HG02981 (cell line): ENCODE results near the gene UNC13B.
"Not testable (repeated sequence)": the region's sequence is repeated elsewhere in the genome, so short reads cannot be mapped to it uniquely, and the experiment has no call there.

ENCODE experiments used
- ATAC-seq: cut with Tn5 transposase; IDR thresholded peaks from one replicate; pipeline ENCODE4 v1.9.1; 2021; ENCODE audit warnings: mild to moderate bottlenecking, moderate library complexity; ENCODE audit not compliant: unreplicated experiment

UNC13B gene

DNA sequence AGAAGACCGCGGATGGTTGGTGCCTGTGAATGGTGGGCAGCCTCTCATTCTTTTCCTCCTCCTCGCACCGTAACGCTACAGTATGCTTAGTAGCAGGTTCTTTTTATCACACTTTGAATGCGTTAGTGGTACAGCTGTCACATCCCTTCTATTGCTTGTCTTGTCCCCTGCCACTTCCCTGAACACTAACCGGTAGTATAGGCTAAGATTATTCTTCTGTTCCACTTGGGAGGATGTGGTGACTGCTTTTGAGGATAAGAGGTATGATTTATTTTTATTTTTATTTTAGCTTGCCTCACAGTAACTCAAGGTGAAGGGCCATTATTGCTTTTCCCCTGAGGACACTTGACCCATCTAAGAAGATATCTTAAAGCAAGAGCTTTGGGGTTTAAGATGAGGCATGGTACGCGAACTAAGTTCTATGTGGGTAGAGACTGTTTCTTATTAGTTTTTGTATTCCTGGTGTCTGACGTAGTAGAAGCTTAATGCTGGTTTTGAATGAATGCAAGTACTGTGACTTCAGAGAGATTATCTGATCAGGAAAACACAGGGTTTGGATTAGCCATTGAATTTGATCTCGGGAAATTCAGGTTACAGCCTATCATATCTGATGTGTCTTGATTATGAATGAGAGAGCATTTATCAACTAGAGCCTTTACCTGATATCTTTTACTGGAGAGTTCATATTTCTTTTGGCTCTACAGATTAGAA lies 951 bp downstream of the UNC13B start:
- no peak for ATAC-seq

DNA sequence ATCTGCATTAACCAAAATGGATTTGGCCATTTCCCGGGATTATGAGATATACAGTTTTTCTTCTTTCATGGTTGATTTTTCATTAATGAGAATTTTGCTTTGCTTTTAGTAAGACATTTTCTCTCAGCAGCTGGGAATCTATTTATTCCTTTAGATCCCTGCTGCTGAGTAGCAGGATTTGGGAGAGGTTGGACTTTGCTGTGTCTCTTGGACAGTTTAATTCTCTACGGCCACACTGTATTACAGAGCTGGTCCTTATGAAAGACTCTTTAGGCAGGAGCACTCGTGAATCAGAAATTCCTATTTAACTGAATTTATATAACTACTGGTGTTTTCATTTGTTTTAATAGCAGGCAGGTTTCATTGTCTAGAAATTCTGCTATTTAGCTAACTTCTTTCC lies 1.6 kb downstream of the UNC13B start:
- ATAC-seq = no peak

DNA sequence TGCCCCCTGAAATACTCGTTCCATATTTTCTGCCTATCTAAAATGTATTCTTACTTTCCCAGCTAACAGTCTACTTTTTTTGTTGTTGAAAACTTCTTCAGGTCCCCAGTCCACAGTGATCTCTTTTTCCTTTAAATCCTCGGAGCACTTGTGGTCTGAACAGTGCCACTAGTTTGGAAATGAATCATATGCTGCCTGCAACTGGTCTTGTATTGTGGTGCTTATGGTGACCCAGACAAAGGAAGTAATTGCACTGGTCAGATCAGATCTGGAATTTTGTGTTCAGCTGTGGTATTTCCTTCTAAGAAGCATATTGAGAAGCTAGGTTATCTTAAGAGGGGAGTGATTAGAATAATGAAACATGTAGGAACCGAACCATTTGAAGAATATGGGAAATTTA lies 2.9 kb downstream of the UNC13B start:
- ATAC-seq = no peak

DNA sequence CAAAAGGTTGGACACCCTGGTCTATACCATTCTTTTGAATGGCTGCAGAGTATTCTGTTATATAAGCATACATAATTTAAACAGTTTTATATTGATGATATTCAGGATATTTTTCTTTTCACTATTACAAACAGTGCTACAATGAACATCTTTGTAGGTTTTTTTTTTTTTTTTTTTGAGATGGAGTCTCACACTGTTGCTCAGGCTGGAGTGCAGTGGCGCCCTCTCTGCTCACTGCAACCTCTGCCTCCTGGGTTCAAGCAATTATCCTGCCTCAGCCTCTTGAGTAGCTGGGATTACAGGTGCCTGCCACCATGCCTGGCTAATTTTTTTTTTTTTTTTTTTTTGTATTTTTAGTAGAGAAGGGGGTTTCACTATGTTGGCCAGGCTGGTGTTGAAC lies 5.6 kb downstream of the UNC13B start:
- not testable (repeated sequence) for ATAC-seq

DNA sequence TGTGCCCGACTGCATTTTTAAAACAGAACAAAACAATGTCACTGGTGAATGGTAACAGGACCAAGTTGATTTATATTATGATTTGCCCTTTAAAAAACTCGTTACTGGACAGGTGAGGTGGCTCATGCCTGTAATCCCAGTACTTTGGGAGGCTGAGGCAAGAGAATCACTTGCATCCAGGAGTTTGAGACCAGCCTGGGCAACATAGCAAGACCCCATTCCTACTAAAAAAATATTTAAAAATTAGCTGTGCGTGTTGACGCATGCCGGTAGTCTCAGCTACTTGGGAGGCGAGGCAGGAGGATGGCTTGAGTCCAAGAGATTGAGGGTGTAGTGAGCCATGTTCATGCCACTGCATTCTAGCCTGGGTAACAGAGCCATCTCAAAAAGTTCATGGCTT lies 7.2 kb downstream of the UNC13B start:
- no peak for ATAC-seq

DNA sequence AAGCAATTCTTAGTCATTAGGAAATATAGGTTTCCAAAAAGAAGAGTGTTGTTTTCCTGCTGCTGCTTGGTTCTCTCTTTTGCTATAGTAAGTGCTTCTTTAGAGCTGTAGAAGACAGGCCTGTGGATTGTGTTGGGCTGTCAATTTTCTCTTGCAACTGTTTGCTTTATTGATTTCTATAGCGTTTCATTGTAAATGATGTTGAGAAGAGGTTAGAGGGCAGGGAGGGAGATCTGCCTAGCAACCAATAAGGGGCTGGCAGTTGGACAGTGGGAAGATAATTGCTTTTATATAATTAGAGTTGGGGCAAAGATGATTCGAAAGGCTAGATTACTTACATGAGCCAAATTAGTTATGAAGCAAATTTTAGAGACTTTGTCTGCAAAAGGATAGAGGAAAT lies 11.1 kb downstream of the UNC13B start:
- no peak for ATAC-seq

DNA sequence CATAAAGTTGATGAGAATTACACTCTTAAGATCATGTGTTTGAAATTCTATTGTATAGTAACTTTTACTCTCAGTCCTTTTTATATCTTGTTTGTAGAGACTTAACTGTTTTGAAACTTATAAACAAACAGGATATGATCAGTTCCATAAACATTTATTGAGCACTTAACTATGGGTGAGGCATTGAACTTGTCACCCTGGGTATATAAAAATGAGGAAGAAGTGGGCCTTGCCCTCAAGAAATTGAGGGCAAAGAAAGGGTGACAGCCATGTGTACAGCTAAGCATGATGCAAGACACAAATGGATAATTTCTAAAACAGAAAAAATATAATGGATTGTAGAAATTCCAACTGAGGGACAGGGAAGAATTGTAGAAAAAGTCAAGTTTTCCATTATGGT lies 15.7 kb downstream of the UNC13B start:
- ATAC-seq = no peak

DNA sequence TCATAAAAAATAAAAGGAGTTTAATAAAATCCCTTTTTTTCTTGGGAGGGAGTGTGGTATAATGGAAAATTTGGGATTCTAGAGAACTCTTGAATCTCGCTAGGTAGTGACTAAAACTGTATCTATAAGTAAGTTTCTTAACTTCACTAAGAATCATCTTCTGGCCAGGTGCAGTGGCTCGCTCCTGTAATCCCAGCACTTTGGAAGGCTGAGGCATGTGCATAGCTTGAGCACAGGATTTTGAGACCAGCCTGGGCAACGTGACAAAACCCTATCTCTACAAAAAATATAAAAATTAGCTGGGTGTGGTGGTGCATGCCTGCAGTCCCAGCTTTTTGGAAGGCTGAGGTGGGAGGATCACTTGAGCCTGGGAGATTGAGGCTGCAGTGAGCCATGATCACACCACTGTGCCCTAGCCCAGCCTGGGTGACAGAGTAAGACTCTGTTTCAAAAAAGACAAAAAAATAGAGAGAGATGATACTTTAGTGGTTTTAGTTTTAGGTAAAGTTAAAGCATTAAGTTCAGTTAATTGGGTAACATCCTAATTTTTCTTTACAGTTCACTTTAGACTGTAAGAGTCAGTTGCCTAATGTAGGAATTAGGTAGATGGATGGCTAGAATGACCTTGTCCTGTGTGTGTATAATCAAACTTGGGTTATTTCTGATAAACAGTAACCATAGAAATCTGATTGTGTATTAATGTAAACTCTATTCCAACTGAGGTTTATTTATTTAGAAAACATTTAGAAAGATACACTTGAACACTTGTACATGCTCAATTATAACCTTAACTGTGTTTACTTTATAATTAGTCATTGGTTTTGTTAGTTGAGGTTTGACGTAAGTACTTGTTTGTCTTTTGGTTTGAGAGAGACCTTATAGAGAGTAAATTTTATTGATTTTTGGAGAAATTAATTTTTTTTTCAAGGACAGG lies 17.8 kb downstream of the UNC13B start:
- ATAC-seq = no peak

DNA sequence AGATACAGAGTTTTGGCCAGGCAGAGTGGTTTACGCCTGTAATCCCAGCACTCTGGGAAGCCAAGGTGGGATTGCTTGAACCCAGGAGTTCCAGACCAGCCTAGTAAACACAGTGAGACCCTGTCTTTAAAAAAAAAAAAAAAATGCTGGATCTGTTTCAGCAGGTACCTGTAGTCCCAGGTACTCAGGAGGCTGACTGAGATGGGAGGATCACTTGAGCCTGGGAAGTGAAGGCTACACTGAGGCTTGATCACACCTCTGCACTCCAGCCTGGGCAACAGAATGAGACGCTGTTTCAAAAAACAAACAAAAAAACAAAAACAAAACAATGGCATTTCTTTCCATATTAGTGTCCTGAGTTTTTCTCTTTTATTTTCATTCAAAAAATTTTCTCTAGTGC lies 19.0 kb downstream of the UNC13B start:
- ATAC-seq = no peak

DNA sequence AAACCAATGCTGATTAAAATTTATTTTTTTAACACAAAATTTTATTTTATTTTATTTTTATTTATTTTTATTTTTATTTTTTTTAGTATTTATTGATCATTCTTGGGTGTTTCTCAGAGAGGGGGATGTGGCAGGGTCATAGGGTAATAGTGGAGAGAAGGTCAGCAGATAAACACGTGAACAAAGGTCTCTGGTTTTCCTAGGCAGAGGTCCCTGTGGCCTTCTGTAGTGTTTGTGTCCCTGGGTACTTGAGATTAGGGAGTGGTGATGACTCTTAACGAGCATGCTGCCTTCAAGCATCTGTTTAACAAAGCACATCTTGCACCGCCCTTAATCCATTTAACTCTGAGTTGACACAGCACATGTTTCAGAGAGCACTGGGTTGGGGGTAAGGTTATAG lies 20.6 kb downstream of the UNC13B start:
- not testable (repeated sequence) for ATAC-seq

DNA sequence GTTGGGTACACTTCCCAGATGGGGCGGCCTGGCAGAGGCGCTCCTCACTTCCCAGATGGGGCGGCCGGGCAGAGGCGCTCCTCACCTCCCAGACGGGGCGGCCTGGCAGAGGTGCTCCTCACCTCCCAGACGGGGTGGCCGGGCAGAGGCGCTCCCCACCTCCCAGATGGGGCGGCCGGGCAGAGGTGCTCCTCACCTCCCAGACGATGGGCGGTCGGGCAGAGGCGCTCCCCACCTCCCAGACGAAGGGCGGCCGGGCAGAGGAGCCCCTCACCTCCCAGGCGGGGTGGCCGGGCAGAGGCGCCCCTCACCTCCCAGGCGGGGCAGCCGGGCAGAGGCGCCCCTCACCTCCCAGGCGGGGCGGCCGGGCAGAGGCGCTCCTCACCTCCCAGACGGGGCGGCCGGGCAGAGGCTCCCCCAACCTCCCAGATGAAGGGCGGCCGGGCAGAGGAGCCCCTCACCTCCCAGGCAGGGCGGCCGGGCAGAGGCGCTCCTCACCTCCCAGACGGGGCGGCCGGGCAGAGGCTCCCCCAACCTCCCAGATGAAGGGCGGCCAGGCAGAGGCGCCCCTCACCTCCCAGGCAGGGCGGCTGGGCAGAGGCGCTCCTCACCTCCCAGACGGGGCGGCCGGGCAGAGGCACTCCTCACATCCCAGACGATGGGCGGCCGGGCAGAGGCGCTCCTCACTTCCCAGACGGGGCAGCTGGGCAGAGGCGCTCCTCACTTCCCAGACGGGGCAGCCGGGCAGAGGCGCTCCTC lies 21.4 kb downstream of the UNC13B start:
- ATAC-seq = not testable (repeated sequence)

DNA sequence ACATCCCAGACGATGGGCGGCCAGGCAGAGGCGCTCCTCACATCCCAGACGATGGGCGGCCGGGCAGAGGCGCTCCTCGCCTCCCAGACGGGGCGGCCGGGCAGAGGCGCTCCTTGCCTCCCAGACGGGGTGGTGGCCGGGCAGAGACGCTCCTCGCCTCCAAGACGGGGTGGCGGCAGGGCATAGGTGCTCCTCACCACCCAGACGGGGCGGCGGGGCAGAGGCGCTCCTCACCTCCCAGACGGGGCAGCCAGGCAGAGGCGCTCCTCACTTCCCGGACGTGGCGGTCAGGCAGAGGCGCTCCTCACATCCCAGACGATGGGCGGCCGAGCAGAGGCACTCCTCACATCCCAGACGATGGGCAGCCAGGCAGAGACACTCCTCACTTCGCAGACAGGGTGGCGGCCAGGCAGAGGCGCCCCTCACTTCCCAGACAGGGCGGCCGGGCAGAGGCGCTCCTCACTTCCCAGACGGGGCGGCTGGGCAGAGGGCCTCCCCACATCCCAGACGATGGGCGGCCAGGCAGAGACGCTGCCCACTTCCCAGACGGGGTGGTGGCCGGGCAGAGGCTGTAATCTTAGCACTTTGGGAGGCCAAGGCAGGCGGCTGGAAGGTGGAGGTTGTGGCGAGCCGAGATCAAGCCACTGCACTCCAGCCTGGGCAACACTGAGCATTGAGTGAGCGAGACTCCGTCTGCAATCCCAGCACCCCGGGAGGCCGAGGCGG lies 22.1 kb downstream of the UNC13B start:
- ATAC-seq = not testable (repeated sequence)

DNA sequence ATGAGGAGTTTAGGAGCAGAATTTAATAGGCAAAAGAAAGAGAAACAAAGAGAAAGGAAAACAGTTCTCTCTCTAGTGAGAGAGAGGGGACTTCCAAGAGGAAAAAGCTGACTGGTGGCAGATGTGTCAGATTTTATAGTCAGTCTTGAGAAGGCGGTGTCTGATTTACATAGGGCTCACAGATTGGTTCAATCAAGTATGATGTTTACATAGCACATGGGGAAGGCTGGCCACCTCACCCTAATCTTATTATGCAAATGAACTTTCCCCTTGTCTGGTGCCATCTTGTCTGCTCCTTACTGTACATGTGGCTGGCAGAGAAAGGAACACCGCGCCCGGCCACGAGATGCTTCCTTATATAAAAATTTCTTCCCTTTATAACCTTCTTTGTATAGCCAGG lies 24.7 kb downstream of the UNC13B start:
- no peak for ATAC-seq

DNA sequence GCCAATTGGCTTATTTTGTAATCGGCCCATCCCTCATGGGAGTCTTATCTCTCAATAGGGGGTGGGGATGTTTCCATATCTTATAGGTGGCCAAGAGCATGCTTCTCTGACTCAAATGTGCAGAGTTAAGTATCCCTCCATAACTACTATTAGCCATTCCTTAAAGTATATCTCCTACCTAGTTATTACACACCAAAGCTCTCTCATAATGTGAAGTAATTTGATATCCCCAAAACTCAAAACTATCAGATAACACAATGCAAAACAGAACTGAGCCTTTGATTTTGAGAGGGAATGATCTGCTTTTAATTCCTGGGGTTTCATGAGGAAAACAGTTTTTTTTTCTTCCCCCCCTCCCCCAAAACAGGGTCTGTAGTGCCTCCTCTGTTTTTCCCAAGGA lies 28.4 kb downstream of the UNC13B start:
- no peak for ATAC-seq

DNA sequence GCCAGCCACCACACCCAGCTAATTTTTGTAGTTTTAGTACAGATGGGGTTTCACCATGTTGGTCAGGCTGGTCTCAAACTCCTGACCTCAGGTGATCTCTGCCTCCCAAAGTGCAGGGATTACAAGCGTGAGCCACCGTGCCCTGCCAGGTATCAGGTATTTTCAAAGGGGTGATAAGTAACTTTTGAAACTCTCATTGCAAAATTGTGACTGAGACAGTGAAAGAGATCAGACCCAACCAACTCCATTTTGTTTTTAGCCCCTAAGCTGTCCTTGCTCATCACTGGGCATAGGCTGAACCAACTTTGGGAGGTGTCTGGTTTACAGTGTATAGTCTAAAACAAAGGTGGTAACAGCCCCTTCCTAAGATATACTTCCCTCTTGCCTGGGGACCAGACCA lies 29.3 kb downstream of the UNC13B start:
- ATAC-seq = no peak

DNA sequence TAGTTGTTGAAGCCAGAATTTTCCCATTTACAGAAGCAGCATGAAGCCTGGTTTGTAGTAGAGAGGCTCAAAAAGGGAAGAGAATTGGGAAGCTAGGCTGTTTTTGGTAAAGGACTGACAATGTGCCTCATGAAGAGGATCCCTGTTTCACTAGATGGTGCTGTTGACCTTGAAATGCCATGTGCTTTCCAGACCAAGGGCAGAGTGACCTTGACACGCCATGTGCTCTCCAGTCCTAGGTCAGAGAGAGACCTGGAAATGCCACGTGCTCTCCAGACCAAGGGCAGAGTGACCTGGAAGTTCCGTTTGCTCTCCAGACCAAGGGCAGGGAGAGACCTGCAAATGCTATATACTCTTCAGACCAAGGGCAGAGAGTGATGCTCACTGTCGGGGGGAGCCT lies 32.0 kb downstream of the UNC13B start:
- ATAC-seq = no peak

DNA sequence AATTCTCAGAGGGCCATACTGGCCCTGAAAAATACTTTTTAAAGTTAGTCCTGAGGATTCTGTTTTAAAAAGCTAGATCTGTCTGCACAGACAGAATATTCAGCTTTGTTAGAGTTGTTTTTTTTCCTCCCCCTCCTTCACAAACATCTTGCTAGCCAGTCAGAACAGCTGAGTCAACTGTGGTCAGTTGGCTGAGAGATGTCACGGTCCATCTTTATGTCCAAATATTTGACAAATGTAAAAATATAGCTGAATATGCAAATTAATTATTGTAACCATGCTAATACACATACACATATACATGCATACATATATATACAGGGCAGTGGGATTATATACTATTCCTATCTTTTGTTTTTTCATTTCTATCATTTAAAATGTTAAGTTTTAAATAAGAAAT lies 33.9 kb downstream of the UNC13B start:
- ATAC-seq = no peak

DNA sequence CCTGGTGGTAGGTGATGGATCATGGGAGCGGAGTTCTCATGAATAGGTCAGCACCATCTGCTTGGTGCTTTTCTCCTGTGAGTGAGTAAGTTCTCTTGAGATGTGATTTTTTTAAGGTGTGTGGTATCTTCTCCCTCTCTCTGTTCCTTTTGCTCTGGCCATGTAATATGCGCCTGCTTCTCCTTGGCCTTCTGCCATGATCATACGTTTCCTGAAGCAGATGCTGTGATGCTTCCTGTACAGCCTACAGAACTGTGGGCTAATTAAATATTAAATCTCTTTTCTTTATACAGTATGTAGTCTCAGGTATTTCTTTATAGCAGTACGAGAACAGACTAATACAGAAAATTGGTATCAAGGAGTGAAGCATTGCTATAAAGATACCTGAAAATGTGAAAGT lies 36.4 kb downstream of the UNC13B start:
- no peak for ATAC-seq

DNA sequence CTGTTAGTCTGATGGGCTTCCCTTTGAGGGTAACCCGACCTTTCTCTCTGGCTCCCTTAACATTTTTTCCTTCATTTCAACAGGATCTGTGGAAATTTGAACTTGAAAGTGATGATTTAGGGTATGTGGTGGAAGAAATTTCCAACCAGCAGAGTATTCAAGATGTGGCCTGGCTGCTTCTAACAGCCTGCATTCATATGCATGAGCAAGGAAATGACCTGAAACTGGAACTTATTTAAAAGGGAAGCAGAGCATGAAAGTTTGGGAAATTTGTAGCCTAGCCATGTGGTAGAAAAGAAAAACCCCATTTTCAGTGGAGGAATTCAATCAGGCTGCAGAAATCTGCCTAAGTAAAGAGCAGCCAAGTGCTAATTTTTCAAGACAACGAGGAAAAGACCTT lies 41.7 kb downstream of the UNC13B start:
- ATAC-seq = no peak

DNA sequence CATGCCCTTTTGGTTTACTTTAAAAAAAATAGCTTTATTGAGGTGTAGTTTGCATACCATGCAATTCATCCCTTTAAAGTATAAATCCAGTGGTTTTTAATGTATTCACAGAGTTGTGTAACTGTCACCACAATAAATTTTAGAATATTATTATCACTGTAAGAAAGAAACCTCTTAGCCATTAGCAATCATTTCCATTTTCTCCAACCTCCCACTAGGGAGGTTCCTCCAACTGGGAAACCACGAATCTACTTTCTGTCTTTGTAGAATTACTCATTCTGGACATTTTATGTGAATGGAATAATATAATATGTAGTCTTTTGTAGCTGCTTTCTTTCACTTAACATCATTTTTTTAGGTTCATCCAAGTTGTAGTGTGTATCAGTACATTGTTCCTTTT lies 43.5 kb downstream of the UNC13B start:
- ATAC-seq = no peak

DNA sequence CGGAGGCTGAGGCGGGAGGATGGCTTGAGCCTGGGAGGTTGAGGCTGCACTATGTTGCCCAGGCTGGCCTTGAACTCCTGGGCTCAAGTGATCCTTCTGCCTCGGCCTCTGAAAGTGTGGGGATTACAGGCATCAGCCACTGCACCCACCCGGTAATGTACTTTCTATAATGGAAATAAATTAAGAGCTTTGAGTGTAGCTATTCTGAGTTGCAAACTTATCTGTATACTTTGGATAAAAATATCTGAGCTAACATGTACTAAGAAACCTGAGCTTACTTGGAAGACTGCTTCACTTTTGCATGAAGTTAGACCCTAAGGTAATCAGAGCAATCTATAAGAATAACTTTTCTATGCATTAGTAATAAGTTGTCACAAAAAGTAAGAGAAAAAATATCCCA lies 50.0 kb downstream of the UNC13B start:
- ATAC-seq = no peak
